HepG2 (cell line): ENCODE measurements around the gene SCFD2. TPM values are rescaled to one million over a fixed set of nuclear protein-coding genes. Genes with fewer than 3 reads are reported as not detected.

Source experiments
- CCAR2 ChIP-seq: fragments of 200-400 bp; formaldehyde crosslinking; optimal IDR thresholded peaks from 2 replicates; pipeline ENCODE3; 2018; ENCODE audit warnings: low read depth, mild to moderate bottlenecking, low read length, moderate library complexity
- ELF1 ChIP-seq: sonication (generic); formaldehyde crosslinking; IDR thresholded peaks from 2 replicates; pipeline ENCODE4 v1.4.0; 2020; ENCODE audit warnings: missing genetic modification reagents
- FOSL1 ChIP-seq: sonication (generic); formaldehyde crosslinking; IDR thresholded peaks from 2 replicates; pipeline ENCODE4 v1.9.0; 2021; ENCODE audit warnings: missing genetic modification reagents, borderline replicate concordance
- HNRNPH1 ChIP-seq: fragments of 200-400 bp; formaldehyde crosslinking; optimal IDR thresholded peaks from 2 replicates; pipeline ENCODE3; 2017; ENCODE audit warnings: mild to moderate bottlenecking, low read depth, low read length
- KAT2B ChIP-seq: fragments of 150-350 bp; IDR thresholded peaks from 2 replicates; pipeline ENCODE4 v1.6.1; 2014; ENCODE audit warnings: low read depth, low read length, borderline replicate concordance
- MAF1 ChIP-seq: sonication (generic); formaldehyde crosslinking; IDR thresholded peaks from 2 replicates; pipeline ENCODE4 v1.5.0; 2020; ENCODE audit warnings: missing genetic modification reagents, borderline replicate concordance
- NR2C2 ChIP-seq: sonication (generic); formaldehyde crosslinking; IDR thresholded peaks from 2 replicates; pipeline ENCODE4 v1.4.0; 2020; ENCODE audit warnings: missing genetic modification reagents, mild to moderate bottlenecking, moderate library complexity, borderline replicate concordance
- PHF21A ChIP-seq: sonication (generic); formaldehyde crosslinking; IDR thresholded peaks from 2 replicates; pipeline ENCODE4 v1.5.0; 2020; ENCODE audit warnings: mild to moderate bottlenecking, missing genetic modification reagents
- PRPF4 ChIP-seq: fragments of 200-400 bp; formaldehyde crosslinking; IDR thresholded peaks from 2 replicates; pipeline ENCODE4 v1.6.1; 2016; ENCODE audit warnings: low read length, low read depth; ENCODE audit not compliant: poor library complexity, severe bottlenecking
- SAFB2 ChIP-seq: sonication (generic); formaldehyde crosslinking; IDR thresholded peaks from 2 replicates; pipeline ENCODE4 v1.5.1; 2020; ENCODE audit warnings: missing genetic modification reagents, low read depth, mild to moderate bottlenecking, borderline replicate concordance
- SNRNP70 ChIP-seq: fragments of 200-400 bp; formaldehyde crosslinking; IDR thresholded peaks from 2 replicates; pipeline ENCODE4 v1.6.1; 2017; ENCODE audit warnings: mild to moderate bottlenecking, low read depth, low read length, moderate library complexity
- ZNF296 ChIP-seq: sonication (generic); formaldehyde crosslinking; conservative IDR thresholded peaks from 2 replicates; pipeline ENCODE4 v1.5.0; 2020; ENCODE audit warnings: mild to moderate bottlenecking, missing genetic modification reagents
- ZNF569 ChIP-seq: sonication (generic); formaldehyde crosslinking; IDR thresholded peaks from 2 replicates; pipeline ENCODE4 v1.5.0; 2020; ENCODE audit warnings: mild to moderate bottlenecking, missing genetic modification reagents, moderate library complexity, borderline replicate concordance
- polyA plus RNA-seq, 8 experiments: library from polyadenylated mRNA; depleted of rRNA in 3 of 8; stranded (reverse) in 7 of 8; unstranded in 1 of 8; fragments of >200 nt; fragmentation: Illumina TruSeq in 4 of 8; extraction: Trizol in 4 of 8; gene quantifications; 2 replicates each; pipeline versions ENCODE4 v1.2.1 to v1.2.3, GENCODE V29; 2011 to 2016; ENCODE audit warnings: low read depth in 4 of 8, missing spikeins in 1 of 8, mixed read lengths in 1 of 8; ENCODE audit not compliant: insufficient read depth in 1 of 8
- total RNA-seq, 5 experiments: library from RNA; depleted of rRNA; stranded (reverse); fragments of >200 nt; fragmentation: Illumina TruSeq; extraction: Trizol; gene quantifications; 2 replicates each; pipeline ENCODE4 v1.2.3, GENCODE V29; 2016; ENCODE audit warnings: low read depth in 1 of 5
- TF ChIP-seq, protein P1 (sequence below): sonication (generic); formaldehyde crosslinking; IDR thresholded peaks from 2 replicates; pipeline ENCODE4 v1.5.0; 2020; ENCODE audit warnings: mild to moderate bottlenecking, missing genetic modification reagents, borderline replicate concordance
- TF ChIP-seq, protein P2 (sequence below): sonication (generic); formaldehyde crosslinking; conservative IDR thresholded peaks from 2 replicates; pipeline ENCODE4 v1.8.0; 2022; ENCODE audit warnings: low read depth, missing genetic modification reagents
- TF ChIP-seq, protein P3 (sequence below): sonication (generic); formaldehyde crosslinking; IDR thresholded peaks from 2 replicates; pipeline ENCODE4 v1.5.1; 2020; ENCODE audit warnings: mild to moderate bottlenecking, missing genetic modification reagents, moderate library complexity
- TF ChIP-seq, protein P4 (sequence below): sonication (generic); formaldehyde crosslinking; IDR thresholded peaks from 2 replicates; pipeline ENCODE4 v1.5.1; 2020; ENCODE audit warnings: missing genetic modification reagents, mild to moderate bottlenecking, borderline replicate concordance

The SCFD2 gene
- total and polyA plus RNA-seq, 2 of the 13 experiments (the other 11 are each of a cell fraction or from before 2014, with no cell fraction given) = 4.6 to 15.6 TPM

- TF ChIP-seq, protein P1, sequence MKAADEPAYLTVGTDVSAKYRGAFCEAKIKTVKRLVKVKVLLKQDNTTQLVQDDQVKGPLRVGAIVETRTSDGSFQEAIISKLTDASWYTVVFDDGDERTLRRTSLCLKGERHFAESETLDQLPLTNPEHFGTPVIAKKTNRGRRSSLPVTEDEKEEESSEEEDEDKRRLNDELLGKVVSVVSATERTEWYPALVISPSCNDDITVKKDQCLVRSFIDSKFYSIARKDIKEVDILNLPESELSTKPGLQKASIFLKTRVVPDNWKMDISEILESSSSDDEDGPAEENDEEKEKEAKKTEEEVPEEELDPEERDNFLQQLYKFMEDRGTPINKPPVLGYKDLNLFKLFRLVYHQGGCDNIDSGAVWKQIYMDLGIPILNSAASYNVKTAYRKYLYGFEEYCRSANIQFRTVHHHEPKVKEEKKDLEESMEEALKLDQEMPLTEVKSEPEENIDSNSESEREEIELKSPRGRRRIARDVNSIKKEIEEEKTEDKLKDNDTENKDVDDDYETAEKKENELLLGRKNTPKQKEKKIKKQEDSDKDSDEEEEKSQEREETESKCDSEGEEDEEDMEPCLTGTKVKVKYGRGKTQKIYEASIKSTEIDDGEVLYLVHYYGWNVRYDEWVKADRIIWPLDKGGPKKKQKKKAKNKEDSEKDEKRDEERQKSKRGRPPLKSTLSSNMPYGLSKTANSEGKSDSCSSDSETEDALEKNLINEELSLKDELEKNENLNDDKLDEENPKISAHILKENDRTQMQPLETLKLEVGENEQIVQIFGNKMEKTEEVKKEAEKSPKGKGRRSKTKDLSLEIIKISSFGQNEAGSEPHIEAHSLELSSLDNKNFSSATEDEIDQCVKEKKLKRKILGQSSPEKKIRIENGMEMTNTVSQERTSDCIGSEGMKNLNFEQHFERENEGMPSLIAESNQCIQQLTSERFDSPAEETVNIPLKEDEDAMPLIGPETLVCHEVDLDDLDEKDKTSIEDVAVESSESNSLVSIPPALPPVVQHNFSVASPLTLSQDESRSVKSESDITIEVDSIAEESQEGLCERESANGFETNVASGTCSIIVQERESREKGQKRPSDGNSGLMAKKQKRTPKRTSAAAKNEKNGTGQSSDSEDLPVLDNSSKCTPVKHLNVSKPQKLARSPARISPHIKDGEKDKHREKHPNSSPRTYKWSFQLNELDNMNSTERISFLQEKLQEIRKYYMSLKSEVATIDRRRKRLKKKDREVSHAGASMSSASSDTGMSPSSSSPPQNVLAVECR (CRISPR knock-in tag) = peak; percentile 99
- TF ChIP-seq ZNF296 (no peak; the same call in 1 of the 2 replicates), PHF21A (CRISPR knock-in tag) (peak; percentile 69), SNRNP70 (no peak), FOSL1 (no peak), PRPF4 (no peak), NR2C2 (peak; percentile 80; the same call in 1 of the 2 replicates), ELF1 (CRISPR knock-in tag) (peak; percentile 94), ZNF569 (no peak), SAFB2 (no peak), MAF1 (CRISPR knock-in tag) (no peak), KAT2B (no peak), CCAR2 (no peak), HNRNPH1 (no peak)
- TF ChIP-seq, protein P2, sequence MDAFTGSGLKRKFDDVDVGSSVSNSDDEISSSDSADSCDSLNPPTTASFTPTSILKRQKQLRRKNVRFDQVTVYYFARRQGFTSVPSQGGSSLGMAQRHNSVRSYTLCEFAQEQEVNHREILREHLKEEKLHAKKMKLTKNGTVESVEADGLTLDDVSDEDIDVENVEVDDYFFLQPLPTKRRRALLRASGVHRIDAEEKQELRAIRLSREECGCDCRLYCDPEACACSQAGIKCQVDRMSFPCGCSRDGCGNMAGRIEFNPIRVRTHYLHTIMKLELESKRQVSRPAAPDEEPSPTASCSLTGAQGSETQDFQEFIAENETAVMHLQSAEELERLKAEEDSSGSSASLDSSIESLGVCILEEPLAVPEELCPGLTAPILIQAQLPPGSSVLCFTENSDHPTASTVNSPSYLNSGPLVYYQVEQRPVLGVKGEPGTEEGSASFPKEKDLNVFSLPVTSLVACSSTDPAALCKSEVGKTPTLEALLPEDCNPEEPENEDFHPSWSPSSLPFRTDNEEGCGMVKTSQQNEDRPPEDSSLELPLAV = no peak
- TF ChIP-seq, protein P3, sequence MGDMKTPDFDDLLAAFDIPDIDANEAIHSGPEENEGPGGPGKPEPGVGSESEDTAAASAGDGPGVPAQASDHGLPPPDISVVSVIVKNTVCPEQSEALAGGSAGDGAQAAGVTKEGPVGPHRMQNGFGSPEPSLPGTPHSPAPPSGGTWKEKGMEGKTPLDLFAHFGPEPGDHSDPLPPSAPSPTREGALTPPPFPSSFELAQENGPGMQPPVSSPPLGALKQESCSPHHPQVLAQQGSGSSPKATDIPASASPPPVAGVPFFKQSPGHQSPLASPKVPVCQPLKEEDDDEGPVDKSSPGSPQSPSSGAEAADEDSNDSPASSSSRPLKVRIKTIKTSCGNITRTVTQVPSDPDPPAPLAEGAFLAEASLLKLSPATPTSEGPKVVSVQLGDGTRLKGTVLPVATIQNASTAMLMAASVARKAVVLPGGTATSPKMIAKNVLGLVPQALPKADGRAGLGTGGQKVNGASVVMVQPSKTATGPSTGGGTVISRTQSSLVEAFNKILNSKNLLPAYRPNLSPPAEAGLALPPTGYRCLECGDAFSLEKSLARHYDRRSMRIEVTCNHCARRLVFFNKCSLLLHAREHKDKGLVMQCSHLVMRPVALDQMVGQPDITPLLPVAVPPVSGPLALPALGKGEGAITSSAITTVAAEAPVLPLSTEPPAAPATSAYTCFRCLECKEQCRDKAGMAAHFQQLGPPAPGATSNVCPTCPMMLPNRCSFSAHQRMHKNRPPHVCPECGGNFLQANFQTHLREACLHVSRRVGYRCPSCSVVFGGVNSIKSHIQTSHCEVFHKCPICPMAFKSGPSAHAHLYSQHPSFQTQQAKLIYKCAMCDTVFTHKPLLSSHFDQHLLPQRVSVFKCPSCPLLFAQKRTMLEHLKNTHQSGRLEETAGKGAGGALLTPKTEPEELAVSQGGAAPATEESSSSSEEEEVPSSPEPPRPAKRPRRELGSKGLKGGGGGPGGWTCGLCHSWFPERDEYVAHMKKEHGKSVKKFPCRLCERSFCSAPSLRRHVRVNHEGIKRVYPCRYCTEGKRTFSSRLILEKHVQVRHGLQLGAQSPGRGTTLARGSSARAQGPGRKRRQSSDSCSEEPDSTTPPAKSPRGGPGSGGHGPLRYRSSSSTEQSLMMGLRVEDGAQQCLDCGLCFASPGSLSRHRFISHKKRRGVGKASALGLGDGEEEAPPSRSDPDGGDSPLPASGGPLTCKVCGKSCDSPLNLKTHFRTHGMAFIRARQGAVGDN (CRISPR knock-in tag) = peak; percentile 88
- TF ChIP-seq, protein P4, sequence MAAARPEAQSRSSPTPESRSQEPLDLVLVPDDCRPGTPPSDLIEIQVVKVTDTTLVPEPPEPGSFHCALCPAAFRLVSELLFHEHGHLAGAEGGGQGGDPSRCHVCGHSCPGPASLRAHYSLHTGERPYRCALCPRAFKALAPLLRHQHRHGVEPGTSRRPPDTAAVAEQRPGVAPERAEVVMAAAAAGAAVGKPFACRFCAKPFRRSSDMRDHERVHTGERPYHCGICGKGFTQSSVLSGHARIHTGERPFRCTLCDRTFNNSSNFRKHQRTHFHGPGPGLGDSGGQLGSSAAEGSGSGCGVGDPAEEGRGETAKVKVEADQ (CRISPR knock-in tag) = peak; percentile 64
These were observed at the start of gene SCFD2 (continued) for GRCh38 chr4:53365486-53366300.
